COLO829 (cell line): Measurements from ENCODE around the gene RAPSN.

Source experiments
- DNase-seq: peaks from one replicate; pipeline ENCODE4 v3.0.0; 2012; ENCODE audit warnings: low spot score

RAPSN gene

GRCh38 chr11:47407746-47408590 is 41.0 kb downstream of the RAPSN start, which contains the start of gene SLC39A13:
Gene SLC39A13, plus strand, starts transcription at chr11:47408590. Its CDS starts 1,505 bp downstream, at chr11:47410095.
- peak; percentile 94 for DNase-seq

GRCh38 chr11:47406896-47407745 is 41.8 kb downstream of the RAPSN start:
- DNase-seq, result no peak

DNA sequence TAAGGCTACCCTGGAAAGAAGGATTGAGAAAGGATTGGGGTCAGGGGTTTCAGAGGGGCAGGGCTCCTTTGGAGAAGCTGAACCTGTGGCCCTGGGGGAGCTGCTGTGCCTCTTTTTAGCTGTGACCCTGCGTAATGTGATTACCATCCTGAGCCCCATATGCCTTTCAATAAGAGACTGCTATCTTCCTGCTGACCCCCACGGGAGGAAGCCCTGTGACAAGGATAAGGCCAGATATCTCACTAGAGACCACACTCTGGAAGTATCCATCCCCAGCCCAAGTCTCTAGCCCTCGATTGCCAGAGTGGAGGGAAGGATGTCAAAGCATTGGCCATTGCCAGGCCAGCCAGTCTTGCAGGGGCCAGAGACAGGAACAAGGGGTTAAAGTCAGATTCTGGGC is 45.4 kb downstream of the RAPSN start:
- DNase-seq, result no peak

DNA sequence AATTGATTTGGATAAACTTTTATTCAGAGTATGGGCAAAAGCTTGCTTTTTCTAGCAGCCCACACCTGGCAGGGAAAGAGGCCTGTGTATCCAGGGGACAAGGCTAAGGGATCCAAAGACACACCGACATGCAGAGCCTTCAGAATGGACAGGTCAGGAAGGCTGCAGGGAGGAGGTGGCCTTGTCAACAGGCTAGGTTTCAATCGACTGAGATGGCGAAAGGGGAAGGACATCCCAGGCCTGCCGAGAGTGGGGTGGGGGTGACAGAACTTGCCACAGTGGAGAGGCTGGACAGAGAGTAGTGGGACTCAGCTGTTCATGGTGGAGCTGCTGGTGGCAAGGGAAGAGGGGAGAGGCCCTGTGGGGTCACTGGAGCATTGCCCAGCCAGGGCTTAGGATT is 45.8 kb downstream of the RAPSN start:
- no peak for DNase-seq

GRCh38 chr11:47400768-47401279 is 48.1 kb downstream of the RAPSN start:
- DNase-seq, result no peak

- no peak for DNase-seq
Observed at GRCh38 chr11:47399860-47400767, 48.8 kb downstream of the RAPSN start.

- DNase-seq, result no peak
Observed at GRCh38 chr11:47398551-47398950, 50.4 kb downstream of the RAPSN start.

GRCh38 chr11:47398011-47398410 is 50.9 kb downstream of the RAPSN start:
- DNase-seq, result no peak

DNA sequence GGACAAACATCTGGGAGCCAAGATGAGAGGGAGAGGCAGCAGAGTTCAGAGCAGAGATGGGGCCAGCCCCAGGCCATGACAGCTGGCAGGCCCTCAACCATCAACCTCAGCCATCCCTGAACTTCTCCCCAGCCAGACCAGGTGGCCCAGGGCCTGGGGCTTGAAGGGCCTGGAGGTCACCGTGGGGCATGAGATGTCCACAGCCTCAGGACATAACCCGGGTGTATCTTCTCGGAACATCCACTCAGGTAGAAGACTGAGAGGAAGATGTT is 53.0 kb downstream of the RAPSN start:
- no peak for DNase-seq

- DNase-seq, result no peak
Observed at GRCh38 chr11:47395223-47396048, 53.5 kb downstream of the RAPSN start.

GRCh38 chr11:47394322-47395222 is 54.4 kb downstream of the RAPSN start:
- DNase-seq, result no peak

GRCh38 chr11:47394050-47394321 is 55.0 kb downstream of the RAPSN start:
- DNase-seq, result no peak

DNA sequence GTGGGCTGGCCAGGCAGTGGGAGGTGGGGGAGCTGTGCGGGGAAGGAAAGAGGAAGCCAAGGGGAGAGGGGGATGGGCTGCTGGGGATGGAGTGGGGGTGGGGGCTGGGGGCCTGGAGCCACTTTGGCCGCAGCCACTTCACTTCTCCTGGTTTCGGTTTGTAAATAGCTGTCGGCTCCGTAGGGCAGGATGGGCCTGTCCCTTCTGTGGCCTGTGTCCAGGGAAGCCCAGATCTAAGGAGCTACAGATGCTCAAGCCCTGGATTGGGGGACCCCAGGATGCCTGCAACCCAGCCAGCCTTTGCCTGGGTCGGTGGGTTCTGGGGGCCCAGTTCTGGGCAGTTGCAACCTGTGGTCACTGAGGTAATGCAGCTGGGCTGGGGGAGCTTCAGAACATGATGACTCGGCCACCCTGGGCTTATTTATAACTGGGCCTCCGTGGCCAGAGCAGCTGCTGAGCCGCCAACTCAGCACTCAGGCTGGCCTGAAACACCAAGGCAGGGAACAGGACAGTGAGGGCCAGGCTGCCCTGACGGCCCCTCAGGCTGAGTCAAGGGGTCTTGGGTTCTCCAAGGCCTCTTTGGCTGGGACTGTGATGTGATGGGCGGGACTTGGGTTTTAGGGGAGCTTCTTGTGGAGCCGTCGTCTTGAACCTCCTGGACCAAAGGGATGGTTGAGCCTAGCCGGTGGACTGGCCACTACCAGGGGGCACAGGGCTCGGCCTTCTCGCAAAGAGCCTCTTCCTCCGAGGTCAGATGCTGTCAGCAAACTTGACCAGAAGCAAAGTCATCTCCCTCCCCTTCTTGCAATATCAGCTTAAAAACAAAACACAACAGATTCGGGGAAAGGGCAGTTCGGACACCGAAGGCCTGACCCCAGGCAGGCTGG is 55.5 kb downstream of the RAPSN start:
- DNase-seq, result no peak

DNA sequence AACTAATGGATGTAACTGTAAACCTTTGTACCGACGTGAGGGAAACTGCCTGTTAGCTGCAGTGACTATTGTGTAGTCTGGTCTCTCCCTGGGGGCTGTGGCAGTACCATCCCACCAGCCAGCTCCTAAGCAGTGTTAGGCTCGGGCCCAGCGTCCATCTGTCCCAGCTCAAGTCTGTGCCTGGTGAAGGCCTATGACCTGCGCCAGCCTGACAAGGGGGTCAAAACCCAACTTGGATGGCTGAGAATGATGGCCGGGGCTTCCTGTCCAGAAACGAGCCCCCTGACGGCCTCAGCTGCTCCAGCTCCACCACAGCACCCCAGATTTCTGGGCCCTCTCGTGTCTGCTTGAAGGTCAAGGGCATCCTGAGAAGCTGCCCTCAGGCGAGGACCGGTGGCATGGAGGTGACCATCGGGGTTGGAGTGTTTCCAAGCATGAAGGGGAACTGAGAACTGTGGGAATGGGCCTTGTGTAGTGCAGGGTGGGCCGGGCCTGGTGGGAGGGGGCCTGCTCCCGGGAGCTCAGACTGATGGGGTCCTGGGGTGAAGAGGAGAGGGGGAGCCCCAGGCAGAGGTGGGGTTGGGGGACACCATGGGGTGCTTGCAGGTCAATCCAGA is 56.3 kb downstream of the RAPSN start:
- DNase-seq, result no peak

DNA sequence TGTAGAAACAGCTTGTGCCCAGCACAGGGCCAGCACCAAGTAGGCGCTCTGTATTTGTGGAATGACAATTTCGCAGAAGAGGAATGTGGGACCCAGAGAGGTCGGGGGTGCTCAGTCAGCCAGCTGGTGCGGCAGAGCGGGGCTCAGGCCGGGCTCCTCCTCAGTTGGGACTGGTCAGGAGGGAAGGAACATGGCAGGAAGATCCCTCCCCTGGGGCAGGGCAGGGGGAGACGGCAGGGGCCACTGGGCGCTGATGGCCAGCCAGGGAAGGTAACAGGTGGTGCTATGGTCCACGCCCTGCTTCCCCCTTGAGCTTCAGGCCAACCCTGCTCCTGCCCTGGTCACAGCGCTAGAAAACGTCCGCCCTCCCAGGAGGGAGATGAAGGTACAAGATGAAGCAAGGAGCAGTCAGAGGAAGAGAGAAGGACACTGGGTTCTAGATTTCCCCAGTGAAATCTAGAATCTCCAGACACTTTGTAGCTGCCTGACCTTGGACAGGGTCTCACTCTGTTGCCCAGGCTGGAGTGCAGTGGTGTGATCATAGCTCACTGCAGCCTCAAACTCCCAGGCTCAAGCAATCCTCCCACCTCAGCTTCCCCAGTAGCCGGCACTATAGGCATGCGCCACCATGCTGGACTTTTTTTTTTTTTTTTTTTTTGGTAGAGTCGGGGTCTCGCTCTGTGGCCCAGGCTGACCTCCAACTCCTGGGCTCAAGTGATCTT is 57.1 kb downstream of the RAPSN start:
- no peak for DNase-seq

- no peak for DNase-seq
Observed at GRCh38 chr11:47391077-47391583, 57.8 kb downstream of the RAPSN start.

DNA sequence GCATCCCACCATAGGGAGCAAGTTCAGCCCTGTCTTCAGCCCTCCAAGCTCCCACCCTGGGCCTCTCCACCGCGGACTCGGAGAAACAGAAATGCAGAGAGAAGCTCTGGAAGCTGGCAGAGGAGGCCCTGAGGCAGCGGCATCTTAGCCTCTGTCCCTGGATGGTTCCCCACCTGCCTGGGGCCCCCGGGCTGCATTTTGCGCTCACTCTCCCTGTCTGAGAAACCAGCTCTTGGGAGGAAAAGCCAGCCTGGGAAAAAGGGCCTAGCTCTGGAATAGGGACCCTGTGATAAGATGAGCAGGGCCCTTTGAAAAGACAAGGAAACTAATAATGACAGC is 58.5 kb downstream of the RAPSN start:
- no peak for DNase-seq
